ENCODE data around the gene FGFBP1.

Gene FGFBP1

DNA sequence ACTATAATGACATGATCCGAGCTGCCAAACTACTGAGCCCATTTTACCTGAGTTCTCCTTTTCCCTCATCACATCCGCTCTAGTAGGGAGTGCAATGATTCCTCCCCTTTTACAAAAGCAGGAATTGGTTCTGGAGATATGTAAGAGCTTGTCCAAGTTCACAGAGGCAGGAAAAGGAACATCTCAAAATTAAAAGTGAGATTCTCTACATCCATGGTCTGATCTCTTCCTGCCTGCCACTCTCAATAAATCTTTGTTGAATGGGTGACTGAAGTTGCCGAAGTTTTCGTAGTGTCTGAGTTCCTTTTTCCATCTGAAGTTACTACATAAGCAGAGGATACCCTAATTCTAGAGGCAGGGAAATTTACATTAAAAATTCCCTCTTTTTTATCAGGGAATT is at the start of gene FGFBP1:
Gene FGFBP1, minus strand, starts transcription at position 101 of the 400 bp plus-strand sequence. CDS start 2,108 bp downstream, outside the sequence.
- no peak for DNase-seq

DNA sequence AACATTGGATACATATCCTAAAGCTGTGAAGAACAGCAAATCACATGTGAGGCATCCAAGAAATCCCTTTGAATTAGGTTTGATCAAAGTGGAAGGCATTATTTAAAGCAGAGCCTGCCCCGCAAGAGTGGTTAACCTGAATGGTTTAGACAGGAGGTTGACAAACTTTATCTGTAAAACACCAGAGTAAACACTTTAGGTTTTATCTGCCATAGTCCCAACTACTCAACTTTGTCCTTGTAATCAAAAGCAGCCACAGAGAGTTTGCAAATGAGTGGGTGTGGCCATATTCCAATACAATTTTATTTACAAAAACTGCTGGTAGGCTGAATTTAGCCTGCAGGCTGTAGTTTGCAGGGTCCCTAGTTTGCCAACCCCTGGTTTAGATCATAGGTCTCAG is 49.7 kb upstream of the FGFBP1 start:
- DNase-seq, result no peak

DNA sequence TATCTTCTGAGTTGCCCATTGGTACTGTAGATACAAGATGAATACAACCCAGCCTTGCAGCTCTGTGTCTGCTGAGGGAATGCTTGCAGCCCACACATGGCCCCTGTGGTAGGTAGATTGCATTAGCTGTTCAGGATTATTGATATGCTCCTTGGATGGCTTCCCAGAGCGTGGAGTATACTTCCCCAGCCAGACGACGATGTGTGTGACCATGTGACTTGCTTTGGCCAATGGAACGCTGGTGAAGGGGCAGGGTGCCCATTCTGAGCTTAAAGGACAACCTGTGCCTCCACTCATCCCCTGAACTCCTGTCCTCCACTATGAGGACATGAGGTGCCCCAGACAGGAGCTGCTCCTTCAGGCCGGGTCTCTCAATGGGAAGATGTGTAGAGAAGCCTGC is 48.4 kb upstream of the FGFBP1 start:
- DNase-seq, result no peak

DNA sequence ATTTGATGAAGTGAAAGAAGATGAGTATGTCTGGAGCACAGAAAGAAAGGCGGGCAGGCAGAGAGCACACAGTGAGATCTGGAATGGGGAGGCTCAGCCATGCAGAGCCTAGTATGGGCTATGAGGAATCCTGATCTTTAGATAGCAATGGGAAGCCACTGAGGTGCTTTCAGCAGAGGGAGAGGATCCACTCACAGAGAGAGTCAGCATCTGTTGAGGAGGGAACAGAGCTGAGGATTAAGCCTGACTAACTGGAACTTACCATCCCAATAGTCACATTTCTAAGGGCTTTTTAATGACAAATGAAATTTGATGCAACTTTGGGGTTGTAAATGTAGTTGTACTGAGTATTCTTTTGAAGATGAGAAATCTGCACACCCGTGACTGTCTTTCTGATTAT is 45.1 kb upstream of the FGFBP1 start:
- no peak for DNase-seq

DNA sequence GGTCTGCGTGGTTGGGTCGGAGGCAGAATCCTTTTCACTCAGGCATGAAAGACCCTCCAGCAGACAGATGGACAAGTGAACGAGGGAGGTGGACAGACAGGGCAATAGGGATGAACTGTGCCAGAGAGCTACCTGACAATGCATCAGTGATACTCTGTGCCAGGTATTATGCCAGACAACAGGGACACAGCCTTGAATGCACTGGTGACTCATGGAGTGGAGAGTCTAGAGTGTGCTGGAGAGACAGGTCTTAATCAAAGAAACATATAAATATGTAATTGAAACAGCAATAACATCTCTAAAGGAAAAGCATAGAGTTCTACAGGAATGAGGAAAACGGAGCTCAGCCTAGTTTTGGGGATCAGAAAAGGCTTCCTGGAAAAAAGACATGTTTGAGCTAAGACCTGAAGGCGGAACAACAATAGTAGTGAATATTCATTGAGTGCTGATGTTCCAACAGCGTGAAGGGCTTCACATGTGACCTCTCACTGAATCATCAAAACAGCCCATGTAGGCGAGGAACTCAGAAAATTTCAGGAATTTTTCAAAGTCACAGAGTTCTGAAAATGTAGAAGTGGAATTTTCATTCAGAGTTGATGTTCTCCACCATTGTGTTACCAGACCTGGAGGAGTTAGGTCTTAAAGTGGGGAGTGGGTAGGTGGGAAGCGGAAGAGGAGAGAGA is 44.4 kb upstream of the FGFBP1 start:
- no peak for DNase-seq

DNA sequence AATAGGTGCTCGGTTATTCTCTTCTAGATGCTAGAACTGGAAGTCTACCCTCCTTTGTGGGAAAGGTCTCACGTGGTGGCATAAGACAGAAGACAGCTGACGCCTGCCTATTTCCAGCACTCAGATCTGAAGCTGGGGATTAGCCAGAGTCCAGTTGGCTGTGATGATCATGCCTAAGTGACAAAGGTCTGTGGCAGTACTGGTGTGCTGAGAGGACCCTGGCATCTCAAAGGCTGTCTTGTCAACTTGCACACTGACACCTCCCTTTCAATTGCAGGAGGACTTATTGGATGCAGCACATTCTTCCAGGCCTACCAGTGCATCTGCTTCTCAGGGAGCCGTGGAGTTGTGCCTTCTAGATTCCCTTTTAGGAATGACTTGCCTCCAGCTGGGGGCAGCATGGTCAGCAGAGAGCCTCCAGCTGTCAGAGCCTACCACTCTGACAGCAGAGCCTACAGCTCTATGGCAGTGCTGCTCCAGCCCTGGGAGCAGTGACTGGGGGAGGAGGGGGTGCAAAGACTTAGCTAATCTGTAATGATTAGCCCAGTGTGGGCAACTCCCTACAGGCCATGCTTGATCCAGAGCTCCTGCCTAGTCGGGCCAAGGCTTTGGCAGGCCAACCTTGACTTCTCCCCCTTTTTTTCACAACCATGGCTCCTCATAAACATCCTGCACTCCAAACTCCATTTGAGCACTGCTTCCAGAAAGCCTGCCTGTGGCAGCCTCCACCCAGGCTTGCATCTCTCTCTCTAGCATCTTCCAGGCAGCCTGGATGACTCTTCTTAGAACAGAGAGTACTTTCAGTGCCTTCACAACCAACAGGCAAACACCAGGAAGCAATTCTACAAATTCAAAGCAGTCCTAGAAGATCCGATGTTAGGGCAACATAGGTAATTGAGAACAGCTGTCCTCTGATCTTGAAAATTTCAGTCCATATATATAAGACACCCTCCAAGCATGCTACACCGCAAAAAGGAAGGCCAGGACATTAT is 38.2 kb upstream of the FGFBP1 start:
- DNase-seq, result no peak

DNA sequence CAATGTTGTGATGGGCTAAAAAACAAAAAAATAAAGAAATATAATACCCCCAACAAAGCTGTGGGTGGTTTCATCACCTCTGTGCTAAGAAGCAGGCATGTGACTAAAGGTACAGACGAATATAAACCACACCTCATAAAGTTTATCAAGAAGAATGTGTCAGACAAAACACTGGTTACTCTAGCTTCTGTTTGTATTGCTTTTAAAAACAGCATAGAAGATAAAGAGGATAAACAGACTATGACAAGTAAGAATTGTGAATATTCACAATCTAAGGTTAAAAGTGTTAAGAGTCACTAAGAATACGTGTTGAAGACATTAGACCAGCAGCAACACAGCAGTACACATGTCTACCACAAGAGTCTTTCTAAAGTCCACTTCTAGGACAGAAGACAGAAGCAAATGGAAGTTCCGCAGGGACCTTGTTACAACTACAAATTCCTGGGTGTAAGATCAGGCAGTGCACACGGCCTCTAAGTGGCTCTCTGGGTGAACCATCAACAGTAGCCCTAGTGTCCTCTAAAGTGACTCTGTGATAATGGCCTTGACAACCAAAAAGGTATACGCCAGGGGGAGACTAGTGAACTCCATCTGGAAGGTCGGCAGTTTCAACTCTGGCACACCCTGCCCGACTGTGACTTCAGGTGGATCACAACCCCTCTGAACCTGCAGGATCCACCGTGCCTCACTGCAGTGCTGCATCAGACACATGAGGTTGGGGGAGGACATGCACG is 32.7 kb upstream of the FGFBP1 start:
- no peak for DNase-seq

DNA sequence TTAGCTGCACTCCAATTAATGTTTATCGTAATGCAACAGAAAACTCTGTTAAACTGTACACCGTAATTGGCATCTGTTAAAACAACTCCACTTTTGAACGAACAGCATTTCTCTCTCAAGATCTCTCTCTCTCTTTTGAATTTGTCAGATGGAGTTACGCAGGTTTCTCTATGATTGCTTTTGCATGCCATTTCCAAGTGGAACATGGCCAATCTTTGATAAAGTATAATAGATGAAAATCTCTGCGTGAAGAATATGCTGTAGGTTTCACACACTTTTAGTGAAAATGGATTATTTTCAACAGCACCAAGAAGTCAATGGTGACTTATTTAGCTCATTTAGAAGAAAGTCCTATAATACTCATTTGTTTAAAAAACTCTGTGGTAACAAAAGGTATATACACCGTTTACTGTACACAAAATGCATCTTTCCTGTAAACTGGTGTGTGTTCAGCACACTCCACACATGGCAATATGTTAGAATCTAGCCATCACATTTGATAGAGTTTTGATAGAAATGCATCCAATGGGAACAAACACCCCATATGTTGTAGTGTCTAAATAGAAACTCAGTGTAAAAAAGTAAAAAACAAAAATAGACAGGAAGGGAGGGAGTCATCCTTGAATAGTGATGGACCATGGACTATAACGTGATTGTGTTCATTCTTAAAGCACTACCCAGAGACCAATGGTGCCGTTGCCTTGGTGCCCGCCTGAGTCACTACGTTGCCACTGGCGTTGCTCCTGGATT is 30.2 kb upstream of the FGFBP1 start:
- DNase-seq, result no peak

DNA sequence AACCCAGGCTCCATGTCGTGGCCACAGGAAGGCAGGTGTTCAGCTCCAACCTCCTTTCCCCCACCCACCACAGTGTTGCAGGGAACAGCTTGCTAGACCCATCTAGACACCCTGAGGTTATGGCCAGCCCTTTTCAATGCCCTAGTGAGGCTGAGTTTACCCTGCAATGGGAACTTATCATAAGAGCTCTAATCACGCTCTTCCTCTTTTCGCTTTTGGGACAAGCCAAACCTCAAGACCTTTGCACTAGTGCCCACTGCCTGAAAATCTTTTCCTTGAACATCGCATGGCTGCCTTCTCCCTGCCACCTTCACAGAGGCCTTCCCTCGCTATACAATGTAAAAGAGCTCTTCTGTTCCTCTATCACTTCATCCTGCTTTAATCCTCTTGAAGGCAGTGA is 26.8 kb upstream of the FGFBP1 start:
- no peak for DNase-seq

DNA sequence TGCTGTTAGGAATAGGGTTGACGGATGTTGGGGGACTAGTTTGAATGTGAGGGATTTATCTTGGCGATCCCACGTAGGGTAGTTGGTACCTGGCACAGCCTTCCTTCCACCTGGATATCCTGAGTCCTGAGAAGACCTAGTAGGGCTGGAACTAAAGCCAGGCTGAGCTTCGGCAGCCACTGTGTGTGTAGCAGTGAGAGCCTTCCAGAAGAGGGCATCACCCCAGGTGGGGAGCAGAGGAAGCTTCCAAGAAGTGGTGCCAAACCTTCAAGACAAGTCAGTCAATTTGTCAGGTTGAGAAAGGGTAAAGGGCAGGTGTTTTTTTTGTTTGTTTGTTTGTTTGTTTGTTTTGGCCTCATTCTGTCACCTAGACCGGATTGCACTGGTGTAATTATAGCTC is 25.6 kb upstream of the FGFBP1 start:
- DNase-seq, result no peak

DNA sequence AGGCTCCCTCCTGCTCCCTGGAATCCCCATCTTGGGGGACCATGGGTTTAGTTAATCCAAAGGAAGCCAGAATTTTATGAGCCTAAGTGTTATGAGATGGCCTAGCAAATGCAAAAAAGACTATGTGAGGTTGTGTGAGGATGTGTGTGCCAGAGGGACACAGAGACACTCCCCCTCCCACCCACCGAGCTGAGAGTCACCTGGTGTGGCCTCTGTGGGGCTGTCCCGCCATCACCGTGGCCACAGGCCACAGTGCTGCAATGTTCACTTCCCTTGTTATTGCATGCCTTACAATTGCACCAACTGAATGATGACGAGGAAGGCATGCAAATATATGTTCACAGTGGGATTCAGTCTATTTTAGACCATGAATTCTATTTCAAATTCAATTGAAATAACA is 25.0 kb upstream of the FGFBP1 start:
- peak; percentile 40 for DNase-seq

DNA sequence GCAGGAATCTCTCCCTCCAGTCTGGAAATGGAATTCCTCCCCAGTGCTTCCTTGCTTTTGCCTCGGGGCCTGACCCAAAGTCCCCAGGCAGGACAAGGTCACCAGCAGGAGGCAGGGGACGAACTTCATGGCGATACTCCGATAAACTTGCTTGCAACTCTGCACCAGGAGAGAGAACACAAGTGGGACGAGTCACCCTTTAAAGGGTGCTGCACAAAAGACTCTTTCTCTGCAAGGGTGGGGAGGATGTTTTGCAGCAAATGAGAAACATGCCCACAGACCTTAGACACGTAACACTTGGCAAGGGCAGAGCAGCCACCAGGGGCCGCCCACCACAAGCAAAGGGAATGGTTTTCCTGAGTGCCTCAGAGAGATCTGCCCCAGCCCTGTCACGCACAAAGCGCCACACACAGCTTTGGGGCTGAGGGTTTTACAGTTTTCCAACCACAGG is 24.5 kb upstream of the FGFBP1 start, which contains the start of gene FGFBP2:
Gene FGFBP2, minus strand, starts transcription at position 175 of the 451 bp plus-strand sequence. Its CDS starts 46 bp downstream, at position 129.
- peak; percentile 56 for DNase-seq

DNA sequence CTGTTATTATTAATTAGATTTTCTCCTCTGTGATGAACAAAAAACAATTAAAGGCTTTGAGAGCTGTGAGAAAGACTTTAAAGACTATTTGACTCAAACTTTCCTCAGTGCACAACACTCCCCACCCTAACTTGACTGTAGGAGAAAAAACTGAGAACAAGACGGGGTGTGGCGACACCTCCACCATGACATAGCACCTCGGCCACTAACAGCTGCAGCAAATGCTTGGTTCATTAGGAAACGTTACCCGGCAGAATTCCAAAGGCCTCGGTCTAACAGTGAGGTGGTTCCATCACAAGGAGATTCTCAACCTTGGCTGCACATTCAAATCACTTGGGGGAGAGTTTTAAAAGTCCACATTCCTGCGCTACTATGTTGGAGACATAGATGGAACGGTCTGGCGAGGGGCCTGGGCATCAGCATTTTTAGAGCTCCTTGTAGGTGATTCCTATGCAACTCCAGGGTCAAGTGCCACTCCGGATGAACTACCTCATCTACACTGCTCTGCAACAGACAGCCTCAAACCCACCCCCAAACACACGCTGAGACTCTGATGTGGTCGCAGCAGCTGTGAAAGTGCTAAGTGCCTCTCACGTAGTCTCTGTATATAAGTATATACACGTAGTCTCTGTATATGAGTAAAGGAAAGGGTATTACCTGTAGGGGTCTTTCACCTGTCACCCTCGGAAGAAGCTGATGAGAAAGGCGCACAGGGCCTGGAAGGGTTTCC is 23.4 kb upstream of the FGFBP1 start:
- DNase-seq, result peak; percentile 43

DNA sequence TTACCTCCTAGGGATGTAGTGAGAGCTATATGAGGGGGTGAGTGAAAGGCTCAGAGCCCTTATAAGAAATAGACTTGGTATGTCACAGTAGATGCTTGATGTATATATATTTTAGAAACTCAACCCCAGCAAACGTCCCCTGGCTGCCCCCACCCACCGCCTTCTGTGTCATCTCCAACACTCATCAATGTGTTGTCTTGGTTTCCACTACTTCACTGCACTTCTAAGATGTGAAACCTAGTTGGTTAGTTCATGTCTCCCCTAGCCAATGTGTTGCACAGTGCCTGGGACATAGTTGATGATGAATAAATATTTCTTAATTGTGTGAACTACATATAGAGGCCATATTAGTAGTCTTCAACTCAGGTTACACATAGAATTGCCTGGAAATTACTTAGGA is 20.0 kb upstream of the FGFBP1 start:
- no peak for DNase-seq

DNA sequence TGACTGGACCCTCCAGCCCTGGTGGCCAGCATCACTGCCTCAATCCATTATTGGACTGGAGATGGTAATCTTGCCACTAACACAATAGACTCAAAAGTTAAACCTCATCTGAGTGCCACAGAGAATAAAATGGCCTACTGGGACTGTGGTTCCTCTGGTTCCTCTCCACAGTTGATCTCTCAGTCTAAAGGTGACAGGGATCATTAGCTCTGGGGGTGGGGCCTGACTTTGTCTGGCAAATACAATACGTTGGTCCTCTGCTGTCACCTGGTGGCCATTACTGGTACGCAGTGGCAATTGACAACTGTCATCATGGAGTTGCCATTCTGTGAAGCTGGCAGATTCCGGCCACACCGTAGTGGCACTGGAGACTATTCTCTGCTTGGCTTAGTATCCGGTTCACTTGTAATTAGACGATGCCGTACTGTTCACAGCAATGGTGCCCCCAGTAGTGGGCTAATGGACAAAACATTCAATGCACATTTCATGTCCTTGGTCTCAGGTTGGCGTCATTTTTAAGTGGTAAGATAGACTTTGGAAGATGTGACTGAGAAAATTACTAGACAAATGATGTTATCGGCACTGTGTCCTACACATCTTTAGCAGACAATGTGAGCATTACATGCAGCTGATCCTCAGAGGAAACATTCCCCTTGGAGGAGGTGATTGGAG is 17.8 kb upstream of the FGFBP1 start:
- DNase-seq, result peak; percentile 76

DNA sequence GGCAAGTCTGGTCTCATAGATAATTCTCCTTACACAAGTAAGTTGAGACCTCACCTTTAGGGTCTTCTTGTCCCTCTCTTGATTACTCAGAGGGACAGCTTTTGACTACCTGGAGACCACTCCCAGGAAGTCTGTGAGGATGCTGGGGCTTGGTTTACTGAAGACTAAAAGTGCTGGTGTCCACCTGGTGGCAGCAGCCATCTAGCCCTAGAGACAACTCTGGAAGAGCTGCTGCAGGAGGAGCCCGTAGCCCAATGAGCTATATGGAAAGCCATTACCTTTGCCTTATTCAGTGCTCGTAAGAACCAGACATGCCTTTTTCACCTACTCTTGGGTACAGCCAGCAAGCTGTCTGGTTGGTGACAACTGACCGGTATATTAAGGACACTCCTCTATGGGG is 17.1 kb upstream of the FGFBP1 start:
- DNase-seq, result no peak

DNA sequence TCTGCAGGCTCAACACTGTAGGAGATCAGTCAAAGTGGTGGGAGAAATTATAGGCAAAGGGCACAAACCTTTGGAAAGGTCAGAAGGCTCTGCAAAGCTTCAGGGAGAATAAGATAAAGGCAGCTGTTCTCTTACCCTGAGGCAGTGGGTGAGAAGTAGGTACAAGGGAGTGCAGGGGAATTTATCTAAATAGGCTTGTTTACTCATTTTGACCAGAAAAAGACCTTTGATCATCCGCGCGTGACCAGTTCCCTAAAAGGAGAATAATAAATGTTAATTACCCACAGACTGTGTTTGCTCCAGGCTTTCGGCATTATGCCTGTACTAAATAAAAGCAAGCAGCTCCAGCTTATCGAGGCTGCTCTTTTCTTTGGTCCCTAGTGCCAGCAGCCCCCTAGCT is 15.1 kb upstream of the FGFBP1 start:
- DNase-seq, result no peak

DNA sequence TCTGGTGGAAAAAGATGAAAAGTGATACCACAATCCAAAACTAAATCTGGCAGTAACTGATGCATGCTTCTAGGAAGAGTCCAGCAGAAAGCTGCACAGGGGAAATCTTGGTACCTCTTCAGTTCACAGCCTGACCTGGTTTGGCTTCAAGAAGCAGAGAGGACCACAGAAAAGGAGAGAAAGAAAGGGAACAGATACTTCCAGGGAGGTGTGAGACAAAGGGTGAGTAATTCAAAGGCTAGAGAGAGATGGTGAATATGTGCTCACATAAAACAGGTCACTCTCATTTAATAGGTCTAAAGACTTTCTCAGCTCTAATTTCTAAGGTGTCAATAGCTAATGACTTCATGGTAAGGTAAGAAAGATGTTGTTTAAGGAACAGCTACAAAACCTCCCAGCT is 13.2 kb upstream of the FGFBP1 start:
- DNase-seq, result no peak

DNA sequence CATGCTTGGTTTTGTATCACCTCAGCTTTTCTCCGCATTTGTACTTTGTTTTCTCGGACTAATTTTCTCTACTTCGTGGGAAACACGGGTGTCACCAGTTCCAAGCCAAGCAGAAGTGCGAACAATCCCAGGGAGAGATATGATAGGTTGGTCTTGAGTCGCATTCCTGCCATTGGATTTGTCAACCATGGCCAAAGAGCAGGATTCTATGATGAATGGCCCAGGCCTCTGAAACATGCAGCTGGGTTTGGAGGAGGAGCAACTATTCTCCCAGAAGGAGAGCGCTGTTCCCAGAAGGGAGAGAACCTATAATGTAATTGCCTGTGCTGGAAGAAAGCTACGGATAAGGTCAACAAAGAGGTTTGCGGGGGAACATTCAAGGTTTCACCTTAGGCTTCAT is 10.3 kb upstream of the FGFBP1 start:
- DNase-seq, result no peak

DNA sequence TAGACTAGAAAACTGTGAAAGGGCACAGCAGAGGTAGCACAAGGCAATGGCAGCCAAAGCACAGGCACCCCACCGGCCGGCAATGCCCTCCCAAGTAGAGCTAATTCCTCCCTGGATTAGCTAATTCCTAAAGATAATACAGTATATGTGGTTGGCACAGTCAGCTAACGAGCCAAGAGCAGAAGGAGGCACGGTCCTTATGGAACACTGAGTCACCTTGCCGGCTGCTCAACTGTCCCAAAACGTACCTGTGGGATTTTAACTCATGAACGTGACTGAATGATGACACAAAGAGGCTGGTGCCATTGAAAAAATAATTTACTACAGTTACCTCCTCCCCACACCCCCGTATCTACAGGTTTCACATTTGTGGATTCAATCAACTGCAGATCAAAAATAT is 9.1 kb upstream of the FGFBP1 start:
- no peak for DNase-seq

DNA sequence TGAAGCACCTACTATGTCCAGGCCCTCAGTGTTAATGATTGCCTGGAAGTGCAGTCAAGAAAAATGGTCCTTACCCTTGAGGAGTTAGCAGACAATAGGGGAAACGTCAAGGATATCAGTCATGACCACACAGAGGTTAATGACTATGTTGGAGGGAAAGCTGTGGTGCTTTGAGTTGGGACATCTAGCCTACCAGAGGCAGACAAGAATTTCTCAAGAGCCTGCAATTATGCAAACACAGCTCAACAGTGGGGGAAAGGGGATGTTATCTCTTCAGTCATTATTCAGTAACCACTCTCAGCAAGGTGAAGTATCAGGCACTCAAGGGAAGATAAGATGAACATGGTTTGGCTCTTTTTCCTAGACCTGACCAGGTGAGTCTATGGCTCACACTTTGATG is 7.0 kb upstream of the FGFBP1 start:
- no peak for DNase-seq
